Dermis microvascular lymphatic vessel endothelial cell (primary cell): ENCODE data around the gene LRRC10. TPM values are rescaled to one million over a fixed set of nuclear protein-coding genes. Genes with fewer than 3 reads are reported as not detected.
A peak's percentile ranks its signal among the peaks of the same experiment; 100 is the strongest.

Experiments
- DNase-seq, 2 donors: peaks; one replicate each; pipeline versions ENCODE4 v3.0.0 to v3.0.0-alpha.2; 2010; ENCODE audit warnings: low read depth in 2 of 2
- total RNA-seq: library from RNA; depleted of rRNA; stranded (reverse); fragments of >200 nt; gene quantifications from 2 replicates; pipeline ENCODE4 v1.2.1, GENCODE V29; 2014

LRRC10 gene
- total RNA-seq, 1 donor from 2014 or later = not detected

DNA sequence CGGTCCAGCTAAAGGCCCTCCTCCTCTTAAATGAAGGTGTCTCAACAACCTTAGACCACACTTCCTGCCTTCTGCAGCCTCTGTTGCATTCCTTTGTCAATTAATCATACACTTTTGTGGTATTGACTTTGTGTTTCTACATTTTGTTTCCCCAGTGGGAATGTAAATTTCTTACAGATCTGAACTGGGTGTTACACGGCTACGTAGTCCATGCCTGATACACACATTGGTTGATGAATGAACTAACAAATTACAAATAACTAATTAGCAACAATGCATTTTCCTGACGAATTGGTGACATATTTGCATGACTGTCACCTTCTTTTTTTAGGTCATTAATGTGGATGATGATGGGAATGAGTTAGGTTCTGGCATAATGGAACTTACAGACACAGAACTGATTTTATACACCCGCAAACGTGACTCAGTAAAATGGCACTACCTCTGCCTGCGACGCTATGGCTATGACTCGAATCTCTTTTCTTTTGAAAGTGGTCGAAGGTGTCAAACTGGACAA, 40.6 kb downstream of the LRRC10 start:
- DNase-seq = peak in 1 of 2 donors; percentile 22

DNA sequence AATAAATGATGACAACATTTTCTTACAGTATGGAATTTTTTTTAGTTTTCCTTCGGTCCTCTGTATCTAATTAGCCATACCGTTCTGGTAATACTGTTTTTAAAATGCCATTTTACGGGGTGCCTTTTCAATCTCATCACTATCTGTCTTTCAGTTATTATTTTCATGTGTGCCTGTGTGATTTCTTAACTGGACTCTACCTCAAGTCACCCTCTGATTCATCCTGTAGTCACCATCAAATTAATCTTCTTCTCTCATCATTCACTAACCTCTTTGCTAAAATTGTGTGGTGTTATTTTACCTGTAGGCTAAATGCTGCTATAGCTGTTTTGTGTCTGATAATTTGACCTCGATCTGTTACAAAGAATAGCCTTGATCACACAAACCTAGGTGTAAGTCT, 41.5 kb downstream of the LRRC10 start:
- DNase-seq = no peak

DNA sequence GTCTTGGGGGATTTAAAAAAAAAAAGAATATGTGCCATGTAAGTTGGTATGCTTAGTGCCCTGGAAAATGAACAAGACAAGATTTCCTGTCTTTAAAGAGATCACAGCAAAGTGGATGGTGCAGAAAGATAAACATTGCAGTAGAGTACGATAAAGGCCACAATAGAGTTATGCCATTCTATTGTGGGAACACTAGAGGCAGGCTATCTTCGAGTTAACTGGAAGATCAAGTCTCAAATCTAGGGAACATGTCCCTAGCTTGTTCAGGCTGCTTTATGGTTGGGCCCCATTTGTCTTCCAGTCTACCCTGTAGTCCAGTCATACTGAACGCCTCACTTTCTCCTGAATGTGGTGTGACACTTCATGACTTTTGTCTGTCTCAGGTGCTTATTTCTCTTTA, 44.1 kb downstream of the LRRC10 start:
- no peak for DNase-seq

DNA sequence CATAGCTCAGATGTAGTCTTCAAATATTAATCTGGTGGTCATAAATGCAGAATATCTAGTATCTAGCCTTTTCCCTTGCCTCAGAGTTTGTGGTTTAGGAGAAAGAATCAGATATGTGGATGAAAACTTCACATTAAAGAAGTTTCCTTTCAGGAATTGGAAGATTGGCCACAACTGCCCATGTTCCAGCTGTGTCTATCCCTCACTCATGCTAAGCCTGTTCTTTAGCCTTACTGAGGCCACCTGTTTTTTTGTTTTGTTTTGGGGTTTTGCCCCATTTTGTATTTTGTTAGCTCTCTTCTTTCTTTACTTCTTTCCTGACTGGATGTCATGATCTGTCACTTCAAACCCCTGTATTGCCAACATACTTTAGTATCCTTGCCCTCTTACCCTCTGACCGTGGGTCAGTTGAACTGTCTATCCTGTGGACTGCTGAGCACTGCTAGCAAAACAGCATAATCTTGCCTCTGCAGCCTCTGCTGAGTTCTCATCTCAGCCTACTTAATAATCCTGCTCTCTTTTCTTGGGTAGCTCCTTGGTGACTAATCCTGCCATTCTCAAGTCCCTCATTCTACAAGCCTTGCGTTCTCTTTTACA, 47.4 kb downstream of the LRRC10 start:
- DNase-seq = no peak

Other genes starting within 250 kb of the LRRC10 start
- gene FRS2, start 140.5 kb downstream of the LRRC10 start, total RNA-seq = 16.2 and 16.6 TPM in 2 replicates
- gene CCT2, start 25.4 kb downstream of the LRRC10 start, total RNA-seq = 227 and 251 TPM in 2 replicates
- gene BEST3, start 88.4 kb upstream of the LRRC10 start, total RNA-seq = under 0.01 and 0.25 TPM in 2 replicates
- 11.8 and 14.5 TPM in 2 replicates for gene RAB3IP, start 128.0 kb upstream of the LRRC10 start, total RNA-seq
- gene MYRFL, start 214.3 kb upstream of the LRRC10 start, total RNA-seq = not detected in 2 replicates